ENCODE measurements around the gene LTBP2. TPM values are rescaled to one million over a fixed set of nuclear protein-coding genes. Genes with fewer than 3 reads are reported as not detected.

Gene LTBP2
- total RNA-seq (2014; rRNA removed; shearing (Covaris generic)): 2.2 and 5.2 TPM in 2 replicates

DNA sequence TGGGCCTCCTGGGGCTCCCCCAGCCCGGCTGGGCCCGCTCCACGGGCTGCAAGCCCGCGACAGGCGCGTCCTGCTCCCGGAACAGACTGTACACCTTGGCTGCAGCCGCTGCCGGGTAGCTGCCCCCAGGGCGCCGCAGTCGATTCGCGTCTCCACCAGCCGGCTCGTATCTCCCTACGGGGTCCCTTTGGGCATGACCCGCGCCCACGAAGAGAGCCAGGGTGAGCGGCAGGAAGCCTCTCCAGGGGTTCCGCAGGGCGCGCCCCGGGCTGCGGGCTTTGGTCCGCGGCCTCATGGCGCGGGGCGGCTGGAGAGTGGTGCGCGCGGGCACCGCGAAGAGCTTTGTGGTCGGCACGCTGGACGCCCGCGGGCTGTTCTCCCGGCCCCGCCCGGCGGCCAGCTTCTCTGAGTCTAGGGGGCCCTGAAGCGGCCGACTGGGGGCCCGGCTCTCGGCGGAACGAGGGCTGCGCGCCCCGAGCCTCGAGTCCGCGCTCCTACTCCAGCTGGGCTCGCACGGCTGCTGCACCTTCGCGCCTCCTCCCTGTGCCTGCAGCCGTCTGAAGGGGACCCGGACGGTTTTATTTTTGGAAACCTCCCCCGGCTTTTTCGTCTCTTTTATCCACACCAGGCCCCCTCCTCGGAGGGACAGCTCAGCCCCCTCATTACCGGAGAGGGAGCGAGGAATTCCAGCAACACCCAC lies at the start of gene LTBP2:
TSS of gene LTBP2 (minus strand) at position 588 of the 700 bp plus-strand sequence. CDS start at position 295, 293 bp downstream.
- peak; percentile 34 for DNase-seq (ENCODE audit: low read depth)

GRCh38 chr14:74660863-74661262 lies 48.8 kb upstream of the LTBP2 start:
- no peak for DNase-seq (ENCODE audit: low read depth)

GRCh38 chr14:74660167-74660566 lies 48.1 kb upstream of the LTBP2 start:
- peak; percentile 27 for DNase-seq (ENCODE audit: low read depth)

DNA sequence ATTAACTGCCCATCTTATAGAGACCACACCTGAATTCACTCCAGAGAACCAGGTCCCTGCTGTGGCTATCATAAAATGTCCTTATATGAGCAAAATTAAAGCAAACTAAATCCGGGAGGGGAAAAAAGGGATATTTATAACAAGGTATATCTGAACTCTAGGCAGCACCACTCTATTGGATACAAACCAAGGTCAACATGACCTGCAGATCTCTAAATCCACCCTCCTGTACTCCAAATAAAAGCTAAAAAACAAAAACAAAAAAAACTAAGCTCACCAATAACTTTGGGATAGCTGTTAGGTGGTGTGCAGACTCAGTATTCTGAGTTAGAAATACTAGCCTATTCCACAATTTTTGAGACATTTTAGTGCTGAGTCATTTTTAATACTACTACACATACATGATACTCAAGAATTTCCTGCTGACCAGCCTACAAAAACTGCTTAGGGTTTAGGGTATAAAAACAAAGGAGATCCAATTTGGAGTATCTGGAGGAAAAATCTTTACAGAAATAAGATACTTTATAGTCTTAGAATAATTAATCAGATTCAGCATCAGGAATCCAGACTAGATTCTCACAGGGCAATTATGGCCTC lies 46.6 kb upstream of the LTBP2 start:
- peak; percentile 67 for DNase-seq (ENCODE audit: low read depth)

GRCh38 chr14:74656964-74657363 lies 44.9 kb upstream of the LTBP2 start:
- DNase-seq (ENCODE audit: low read depth): no peak

DNA sequence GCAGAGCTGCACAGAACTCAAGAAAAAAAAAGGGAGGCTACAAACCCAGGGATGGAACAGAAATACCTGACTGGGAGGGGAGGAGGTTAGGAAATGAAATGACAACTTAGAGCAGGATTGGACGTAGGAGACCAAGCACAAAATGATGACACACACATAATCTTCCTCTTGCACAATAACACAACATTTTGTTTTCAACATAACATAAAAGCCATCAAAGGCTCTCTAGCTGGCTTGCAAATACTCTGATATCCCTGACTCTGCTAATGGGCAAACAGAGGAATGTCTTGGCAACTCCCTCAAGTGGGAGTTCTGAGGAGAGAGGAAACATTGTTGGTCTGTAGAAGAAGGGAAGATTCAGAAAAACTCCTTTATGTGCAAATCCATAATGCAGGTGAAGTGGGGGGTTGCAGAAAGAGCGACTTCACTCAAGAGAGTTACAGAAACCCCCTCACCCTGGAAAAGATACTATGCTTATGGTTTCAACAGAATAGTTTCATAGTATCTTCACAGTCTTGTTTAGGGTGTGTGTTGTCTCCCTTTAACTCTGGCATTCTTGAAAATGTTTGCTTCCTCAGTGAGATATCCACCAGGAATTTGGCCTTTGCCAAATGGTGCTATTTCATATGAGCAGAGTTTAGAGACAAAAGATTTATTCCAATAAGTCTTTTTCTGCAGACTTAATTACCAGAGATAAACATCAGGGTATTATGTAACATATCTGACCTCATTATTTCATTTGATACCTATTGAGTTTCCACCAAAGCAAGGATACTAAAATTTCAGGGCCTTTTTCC lies 43.8 kb upstream of the LTBP2 start:
- peak; percentile 55 for DNase-seq (ENCODE audit: low read depth)

DNA sequence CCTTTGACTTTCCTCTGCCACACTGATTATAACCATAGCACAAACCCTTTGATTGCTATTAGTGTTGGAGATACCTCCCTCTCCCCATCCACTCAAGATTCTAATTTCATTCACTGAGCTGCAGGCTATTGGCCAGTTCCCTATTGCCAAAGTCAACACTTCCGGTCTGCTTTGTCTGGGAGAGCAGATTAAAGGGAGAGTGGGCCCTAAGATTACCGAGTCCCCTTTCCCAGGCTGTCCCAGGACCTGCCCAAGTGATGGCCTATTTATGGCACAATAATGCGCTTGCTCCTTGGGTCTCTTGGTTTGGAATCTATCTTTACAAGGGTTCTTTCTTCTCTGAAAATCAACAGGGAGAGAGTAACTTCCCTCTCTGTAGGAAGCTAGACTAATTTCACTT lies 42.9 kb upstream of the LTBP2 start:
- DNase-seq (ENCODE audit: low read depth): no peak

DNA sequence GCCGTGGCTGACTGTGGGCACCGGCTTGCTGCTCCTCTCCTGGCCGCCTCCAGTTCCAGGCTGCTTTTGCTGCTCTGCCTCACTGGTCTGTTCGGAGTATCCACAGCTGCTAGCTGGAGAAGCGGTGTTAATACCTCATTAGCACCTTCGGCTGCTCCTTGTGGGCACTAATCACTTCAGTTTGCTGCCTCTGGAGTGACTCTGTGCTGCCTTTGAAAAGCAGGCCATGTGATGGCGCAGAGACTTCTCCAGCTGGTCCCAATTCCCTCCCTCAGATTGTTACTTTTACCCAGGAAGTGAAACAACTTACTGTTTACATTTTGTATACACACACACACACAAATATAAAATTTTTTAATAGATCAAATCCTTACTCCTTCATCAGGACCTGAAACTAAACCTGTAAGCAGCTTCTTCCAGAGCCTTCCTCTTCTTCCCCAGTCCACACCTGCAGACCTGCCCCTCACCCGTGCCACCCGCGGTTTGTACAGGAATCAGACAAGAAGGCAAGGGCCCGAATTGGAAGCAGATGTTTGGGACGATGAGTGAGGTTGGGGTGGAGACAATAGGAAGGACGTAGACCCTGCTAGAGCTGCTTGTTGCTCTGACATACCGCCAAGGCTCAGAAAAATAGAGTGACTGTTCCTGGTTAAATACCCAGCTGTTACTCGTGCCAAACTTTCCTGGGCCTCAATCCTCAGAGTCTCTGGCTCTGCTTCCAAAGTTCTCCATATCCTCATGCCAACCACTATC lies 41.5 kb upstream of the LTBP2 start:
- DNase-seq (ENCODE audit: low read depth): no peak

DNA sequence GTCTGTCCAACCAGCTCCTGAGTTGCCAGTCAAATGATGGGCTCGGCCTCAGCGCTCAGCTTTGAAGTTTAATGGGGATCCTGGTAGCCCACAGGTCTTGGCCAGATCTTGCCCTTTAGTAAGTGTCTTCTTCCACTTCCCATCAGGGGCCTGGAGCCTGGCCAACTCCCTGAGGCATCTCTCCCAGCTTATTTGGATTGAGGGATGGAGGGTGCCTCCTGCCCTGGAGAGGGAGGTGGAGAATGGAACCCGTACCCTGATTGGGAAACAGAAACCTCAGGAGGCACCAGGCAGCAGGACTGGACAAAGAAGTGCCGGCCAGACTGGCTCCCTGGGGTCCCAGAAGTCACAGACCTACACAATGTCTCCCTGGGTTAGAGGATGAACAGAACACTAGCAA lies 40.5 kb upstream of the LTBP2 start:
- DNase-seq (ENCODE audit: low read depth): peak; percentile 75

GRCh38 chr14:74650927-74651686 lies 39.1 kb upstream of the LTBP2 start:
- DNase-seq (ENCODE audit: low read depth): no peak

GRCh38 chr14:74649673-74650072 lies 37.6 kb upstream of the LTBP2 start:
- peak; percentile 67 for DNase-seq (ENCODE audit: low read depth)

DNA sequence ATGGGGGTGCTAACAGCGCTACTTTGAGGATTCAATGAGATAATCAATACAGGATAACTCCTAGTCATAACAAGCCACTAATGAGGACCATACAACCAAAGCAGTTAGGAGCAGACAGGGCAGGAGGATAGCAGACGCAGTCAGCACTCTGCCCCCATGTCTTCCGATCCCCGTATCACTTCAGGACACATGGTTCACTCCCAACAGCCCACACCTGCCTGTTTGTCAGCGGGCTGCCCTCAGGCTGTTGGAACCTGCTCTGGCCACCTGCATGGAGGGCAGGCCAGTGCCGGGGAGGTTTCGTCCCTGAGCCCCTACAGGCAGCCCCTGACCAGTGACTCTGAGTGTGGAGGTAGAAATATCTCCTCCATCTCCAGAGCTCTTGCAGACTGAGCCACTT lies 37.1 kb upstream of the LTBP2 start:
- DNase-seq (ENCODE audit: low read depth): no peak

- no peak for DNase-seq (ENCODE audit: low read depth)
Observed at GRCh38 chr14:74648601-74649000, 36.6 kb upstream of the LTBP2 start.

- no peak for DNase-seq (ENCODE audit: low read depth)
Observed at GRCh38 chr14:74647678-74648461, 35.8 kb upstream of the LTBP2 start.

DNA sequence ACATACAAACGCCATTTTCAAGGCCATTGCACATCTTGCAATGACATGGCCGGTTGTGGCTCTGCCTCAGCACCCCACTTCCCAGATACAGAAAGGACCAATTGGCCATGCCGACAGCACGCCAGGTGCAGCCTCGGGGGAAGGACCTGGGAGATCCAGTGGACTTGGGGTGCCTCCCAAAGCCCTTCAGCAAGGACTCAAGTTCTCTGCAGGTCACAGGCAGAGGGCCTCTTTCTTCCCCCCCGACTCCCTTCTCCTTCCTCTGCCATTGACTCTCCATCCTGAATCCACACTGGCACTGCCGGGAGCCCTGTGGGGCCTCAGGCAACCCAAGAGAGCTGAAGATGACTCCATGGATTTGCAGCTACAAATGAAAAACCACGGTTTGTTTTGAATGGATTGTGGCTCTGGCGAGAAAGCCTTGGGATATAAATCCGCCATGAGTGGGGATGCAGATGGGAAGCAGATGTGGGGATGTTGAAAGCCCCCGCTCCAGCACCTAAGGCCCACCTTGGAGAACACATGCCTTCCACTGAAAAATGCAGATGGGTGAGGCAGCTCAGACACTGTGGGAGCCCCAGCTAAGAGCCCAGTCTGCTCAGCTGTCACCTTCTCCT lies 35.1 kb upstream of the LTBP2 start:
- no peak for DNase-seq (ENCODE audit: low read depth)

DNA sequence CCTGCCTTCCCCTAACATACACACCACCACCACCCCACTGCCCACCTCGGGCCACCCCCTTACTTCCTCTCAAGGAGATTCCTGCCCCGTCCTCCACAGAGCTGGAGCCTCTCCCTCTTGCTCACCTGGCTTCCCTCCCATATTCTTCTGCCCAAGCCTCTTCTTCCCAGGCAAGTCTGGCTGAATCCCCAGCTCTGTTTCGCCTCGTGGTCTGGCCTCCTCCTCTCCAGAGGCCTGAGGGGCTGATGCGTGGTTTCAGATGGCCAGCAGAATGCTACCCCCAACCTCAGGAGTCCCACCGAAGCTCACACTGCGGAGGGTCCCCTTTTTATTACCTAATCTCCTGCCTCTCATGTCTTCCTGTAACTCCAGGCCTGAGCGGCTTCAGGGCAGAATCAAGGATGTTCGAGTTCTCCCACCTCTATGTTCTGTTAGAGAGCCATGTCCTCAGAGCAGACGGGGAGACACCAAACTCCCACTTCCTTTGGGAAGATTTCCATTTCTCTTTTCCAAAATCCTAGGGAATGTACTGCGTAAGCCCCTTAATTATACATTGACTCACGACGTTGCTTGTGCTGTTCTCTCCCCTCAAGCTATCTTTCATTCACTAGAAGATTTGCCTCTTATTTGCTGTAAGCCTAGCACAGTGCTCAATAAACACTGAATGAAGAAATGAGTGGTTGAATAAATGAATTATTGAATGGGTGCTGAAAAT lies 33.9 kb upstream of the LTBP2 start:
- no peak for DNase-seq (ENCODE audit: low read depth)

DNA sequence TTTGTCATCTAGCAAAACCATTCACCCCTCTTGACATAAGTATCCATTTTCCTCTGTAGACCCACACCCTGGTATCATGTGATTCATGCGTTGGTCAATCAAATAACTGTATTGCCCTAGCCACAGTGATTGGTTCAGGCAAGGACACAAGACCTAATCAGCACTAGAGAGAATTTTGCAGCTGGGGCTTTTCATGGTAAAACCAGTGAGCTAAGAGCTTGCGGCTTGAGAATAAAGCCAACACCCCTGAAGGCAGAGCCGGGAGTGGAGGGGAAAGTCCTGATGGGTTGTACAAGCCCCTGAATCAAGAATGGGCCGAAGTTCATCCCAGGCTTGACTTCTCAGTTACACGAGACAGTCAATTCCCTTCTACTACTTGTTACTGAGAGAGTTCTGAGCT lies 33.2 kb upstream of the LTBP2 start:
- DNase-seq (ENCODE audit: low read depth): no peak

DNA sequence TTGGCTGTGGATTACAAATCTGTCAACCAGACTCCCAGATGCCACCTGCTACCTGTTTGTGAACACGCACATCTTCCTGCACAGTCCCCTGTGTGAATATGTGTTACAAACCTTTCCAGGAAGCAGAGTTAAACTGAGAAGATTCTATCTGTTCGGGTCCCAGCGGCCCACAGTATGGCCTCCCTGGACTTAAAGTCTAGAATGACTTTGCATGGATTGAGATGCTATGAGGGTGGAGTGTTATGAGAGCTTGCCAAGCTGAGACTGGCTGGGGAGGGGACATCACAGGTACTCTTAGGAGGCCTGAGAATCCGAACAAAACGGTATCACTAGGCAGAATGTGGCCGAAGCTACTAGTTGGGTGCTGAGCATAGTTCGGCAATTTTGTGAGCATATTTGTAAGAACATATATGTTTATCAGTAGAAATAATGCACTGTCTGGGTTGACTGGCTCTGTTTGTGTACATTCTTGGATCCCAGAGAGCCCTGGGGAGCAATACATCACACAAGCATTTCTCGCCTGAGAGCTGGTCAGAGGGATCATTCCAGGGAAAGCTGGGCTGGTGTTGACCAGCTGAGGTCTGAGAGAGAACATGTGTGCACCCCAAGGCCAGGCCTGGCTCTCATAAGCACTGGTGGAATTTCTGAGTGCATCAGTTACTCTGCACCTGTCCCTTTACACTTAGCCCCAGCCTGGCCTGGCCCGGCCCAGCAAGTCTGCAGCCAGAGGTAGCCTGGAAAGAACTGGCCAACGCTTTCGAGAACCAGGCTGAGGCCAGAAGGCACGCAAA lies 29.8 kb upstream of the LTBP2 start:
- DNase-seq (ENCODE audit: low read depth): no peak

DNA sequence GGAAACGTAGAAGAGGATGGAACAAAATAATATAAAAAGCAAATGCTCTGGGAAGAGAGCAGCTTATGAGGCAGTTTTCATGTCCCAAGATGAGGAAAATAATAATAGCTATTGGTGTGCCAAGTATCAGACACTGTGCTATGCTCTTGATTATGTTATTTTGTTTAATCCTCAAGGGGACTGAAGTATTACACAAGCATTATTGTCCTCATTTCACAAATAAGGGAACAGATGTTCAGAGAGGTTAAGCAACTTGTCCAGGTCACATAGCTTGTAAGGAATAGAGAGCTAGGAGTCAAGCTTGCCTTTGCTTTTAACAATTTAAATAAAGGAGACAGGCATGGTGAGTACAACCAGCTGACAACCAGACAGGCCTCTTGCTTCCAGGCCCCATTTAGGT lies 26.9 kb upstream of the LTBP2 start:
- no peak for DNase-seq (ENCODE audit: low read depth)
